ENCODE results near the gene ACACB.

DNA sequence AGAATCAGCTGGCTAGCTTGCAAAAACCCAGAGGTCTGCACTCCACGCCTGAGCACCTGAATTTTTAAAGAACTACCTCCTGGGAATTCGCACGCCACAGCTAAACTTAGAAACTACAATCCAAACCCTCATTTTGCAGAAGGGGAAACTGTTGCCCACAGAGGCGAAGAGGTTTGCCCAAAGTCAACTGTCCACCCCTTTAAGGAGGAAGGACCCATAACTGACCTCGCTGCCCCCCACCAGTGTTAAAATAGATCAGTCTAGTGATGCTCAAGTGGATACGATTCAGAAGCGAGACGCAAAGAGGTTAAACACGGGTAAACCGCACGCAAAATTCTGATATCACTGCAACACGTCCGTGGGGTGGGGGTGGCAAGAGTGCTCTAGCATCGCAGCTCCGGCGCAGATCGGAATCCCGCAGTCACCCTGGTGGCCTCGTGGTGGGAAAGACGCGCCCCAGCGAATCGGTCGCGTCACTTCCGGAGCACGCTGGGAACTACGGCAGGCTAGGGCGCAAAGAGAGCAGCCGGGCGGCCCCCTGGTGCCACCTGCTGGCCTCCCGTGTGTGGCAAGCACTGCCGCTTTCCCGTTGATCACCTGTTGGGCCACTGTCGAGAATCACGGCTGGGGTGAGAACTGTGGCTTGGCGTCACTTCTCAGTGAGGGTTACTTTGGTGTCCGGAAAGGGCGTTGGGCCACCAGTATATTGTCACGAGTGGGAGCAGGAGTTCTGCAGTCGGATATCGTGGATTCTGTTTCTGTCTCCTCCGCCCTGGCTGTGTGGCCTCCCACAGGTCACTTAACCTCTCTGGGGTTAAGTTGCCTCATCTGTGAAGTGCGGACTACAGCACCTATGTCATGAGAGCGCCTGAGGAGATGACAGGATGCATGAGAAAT, 23.1 kb upstream of the ACACB start, which contains the start of gene ALKBH2:
- TF ChIP-seq, protein P1, sequence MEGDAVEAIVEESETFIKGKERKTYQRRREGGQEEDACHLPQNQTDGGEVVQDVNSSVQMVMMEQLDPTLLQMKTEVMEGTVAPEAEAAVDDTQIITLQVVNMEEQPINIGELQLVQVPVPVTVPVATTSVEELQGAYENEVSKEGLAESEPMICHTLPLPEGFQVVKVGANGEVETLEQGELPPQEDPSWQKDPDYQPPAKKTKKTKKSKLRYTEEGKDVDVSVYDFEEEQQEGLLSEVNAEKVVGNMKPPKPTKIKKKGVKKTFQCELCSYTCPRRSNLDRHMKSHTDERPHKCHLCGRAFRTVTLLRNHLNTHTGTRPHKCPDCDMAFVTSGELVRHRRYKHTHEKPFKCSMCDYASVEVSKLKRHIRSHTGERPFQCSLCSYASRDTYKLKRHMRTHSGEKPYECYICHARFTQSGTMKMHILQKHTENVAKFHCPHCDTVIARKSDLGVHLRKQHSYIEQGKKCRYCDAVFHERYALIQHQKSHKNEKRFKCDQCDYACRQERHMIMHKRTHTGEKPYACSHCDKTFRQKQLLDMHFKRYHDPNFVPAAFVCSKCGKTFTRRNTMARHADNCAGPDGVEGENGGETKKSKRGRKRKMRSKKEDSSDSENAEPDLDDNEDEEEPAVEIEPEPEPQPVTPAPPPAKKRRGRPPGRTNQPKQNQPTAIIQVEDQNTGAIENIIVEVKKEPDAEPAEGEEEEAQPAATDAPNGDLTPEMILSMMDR (IDR thresholded peaks at IDR 0.05), result peak in 1 of 3 donors; percentile 99
- TF ChIP-seq POLR2A (IDR thresholded peaks at IDR 0.05), result no peak
